GM19035 (cell line): ENCODE results near the gene NUMA1.

ENCODE experiments used
- ATAC-seq: cut with Tn5 transposase; IDR thresholded peaks from one replicate; pipeline ENCODE4 v1.9.1; 2021; ENCODE audit not compliant: unreplicated experiment

NUMA1 gene

GRCh38 chr11:72066855-72067254 is 13.5 kb downstream of the NUMA1 start:
- ATAC-seq: no peak

DNA sequence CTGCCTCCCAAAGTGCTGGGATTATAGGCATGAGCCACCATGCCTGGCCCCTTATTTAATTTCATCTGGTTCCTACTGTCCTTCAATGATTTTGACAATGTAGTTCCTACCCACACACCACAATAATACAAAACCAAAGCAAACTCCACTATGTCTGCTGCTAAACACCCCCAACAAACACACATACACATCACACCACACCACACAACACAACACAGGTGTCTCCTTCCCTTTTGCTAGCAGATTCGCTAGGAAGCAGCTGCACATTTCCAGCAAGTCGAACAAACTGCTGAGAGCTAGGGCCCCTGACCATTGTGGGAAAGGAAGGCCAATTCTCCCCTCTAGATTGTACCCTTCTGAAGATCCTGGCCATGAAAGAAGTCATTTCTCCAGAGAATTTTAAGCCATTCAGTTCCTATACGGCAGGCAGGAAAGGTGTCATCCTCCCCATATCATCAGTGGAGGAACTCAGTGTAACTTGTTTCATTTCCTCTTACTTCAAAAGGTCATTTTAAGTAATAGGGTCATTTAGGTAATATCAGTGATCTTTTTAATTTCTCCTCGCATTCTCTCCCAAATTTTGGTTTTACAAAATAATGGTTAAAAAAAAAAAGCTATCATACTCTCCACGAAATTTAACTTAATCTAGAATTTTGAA is 18.5 kb downstream of the NUMA1 start:
- ATAC-seq: no peak

- ATAC-seq: no peak
Measured at GRCh38 chr11:72058416-72059034, 21.8 kb downstream of the NUMA1 start.

DNA sequence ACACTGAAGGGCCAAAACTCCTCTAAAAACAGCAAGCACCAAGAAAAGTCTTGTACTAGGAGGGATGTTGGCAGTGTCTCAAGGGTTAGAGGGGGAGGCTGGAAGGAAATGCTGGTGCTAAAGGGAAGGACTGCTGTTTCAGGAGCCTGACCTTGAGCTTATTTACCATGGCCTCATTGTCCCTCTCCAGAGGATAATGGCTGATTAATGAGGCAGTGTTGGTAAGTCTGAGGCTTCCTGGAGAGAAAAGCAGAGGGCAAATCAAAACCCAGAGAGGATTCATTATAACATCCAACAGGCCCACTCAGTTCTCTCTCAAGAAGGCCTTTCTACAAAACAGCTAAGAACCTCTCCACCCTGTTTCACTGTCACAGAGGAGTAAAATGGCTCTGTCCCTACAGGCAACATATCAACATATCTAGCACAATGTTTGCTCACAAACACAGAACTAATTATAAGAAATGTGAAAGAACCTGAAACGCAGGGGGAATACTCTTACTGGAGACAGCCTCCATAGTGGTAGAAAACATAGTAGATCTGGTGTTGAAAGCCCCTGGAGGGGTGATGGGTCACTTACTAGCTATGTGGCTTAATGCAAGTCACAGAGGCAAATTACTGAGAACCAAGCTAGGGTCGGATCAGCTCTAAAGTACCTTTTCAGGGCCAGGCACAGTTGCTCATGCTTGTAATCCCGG is 31.4 kb downstream of the NUMA1 start:
- no peak for ATAC-seq

DNA sequence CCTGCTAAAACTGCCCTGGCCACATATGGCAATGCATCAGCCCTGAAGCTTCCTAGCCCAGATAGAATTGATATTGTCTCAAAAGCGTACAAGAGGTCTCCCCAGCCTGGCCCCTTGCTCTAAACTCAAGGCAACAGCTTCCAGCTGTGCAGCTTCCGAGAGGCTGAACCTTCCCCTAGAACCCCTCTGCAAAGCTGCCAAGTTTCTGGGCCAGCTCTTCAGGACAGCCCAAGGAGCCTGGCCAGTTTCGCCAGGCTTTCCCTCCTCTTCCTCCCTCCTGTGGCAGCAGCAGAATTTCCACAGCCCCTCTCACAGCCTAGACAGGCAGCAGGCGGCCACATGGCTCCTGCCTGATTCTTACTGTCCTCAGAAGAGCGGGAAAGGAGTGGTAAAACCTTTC is 34.5 kb downstream of the NUMA1 start:
- no peak for ATAC-seq

GRCh38 chr11:72042064-72042745 is 38.1 kb downstream of the NUMA1 start:
- no peak for ATAC-seq

- ATAC-seq: no peak
Measured at GRCh38 chr11:72041364-72042063, 38.8 kb downstream of the NUMA1 start.

DNA sequence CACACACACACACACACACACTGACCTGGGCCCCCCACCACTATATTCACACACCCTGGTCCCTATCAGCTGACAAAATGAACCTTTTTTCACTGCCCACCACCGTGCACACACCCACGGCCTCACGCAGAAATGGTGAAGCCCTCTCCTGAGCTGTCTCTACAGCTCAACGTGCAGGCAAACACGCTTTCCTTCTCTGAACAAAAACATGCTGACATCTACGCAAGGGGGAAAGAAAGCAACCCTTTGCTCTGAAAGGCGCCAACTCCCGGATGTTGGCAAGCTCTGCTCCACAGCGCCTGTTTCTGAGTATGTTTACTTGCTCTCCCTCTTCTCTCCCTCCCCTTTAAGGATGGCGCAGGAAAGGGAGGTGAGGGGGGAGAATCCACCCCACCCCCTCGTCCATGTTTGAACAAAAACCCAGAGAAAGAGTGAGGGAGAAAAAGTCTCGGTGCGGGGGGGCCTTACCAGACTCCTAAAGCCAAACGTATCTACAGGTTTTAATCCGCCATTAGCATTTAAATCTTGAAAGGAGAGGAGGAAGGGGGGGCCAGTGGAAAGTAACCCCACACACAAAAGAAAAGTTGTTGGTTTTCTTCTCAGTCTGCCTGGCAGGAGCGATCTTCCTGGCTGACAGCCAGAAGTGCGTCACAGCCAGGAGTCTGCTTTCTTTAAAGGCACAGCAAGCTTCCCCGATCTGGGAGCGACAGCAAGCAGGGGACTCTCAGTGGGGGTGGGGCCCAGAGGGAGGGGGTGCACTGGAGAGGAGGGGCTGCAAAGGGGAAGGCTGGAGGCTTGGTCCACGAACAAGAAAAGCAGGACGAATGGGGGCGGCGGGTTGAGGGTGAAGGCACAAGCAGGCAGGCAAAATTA is 39.6 kb downstream of the NUMA1 start:
- no peak for ATAC-seq

DNA sequence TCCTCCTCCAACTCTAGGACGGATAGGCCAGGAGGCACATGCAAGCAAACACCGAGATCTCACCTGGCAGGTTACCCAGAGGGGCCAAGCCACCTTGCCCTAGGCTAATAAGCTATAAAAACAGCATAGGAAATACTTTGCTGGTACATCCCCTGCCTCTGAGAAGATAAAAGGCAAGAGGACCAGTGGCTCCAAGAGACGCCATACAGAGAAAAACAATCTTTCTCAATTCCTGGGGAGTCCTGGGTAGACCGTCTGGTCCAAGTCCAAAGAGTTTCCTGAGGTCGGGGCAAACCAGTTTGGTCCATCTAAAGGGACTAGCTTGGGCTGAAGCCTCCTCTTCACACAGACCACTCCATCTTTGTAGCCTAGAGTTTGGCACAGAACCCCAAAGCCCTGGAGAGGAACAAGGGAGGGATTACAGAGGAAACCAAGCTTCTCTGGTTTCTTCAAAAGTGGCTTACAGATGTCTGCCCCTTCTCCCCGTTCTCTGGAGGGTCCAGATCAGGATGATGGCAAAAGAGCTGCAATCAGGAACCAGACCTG is 40.4 kb downstream of the NUMA1 start:
- no peak for ATAC-seq

- no peak for ATAC-seq
Measured at GRCh38 chr11:72039031-72039855, 41.1 kb downstream of the NUMA1 start.

GRCh38 chr11:72038491-72038890 is 41.9 kb downstream of the NUMA1 start:
- ATAC-seq: no peak

- no peak for ATAC-seq
Measured at GRCh38 chr11:72037554-72038311, 42.6 kb downstream of the NUMA1 start.

GRCh38 chr11:72036687-72037086 is 43.7 kb downstream of the NUMA1 start:
- ATAC-seq: no peak

GRCh38 chr11:72030472-72031045 is 49.8 kb downstream of the NUMA1 start:
- ATAC-seq: no peak

DNA sequence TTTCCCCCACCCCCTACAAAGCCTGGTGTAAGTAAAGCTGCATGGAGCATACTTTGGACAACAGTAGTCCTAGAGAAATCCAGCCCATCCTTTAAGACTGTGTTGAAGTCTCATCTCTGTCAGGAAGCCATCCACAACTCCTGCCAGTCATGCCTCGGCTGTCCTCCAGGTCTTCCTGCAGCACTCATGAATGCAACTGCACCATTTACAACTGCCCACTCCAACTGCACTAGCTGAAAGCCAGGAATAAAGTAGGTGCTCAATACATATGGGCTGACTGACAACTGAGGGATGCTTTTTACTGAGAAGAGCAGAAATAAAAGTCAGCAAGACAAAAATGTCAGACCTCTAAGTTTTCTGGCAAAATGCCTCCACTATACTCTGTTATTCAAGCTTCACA is 54.3 kb downstream of the NUMA1 start:
- no peak for ATAC-seq

GRCh38 chr11:72024069-72024754 is 56.1 kb downstream of the NUMA1 start:
- no peak for ATAC-seq

GRCh38 chr11:72023335-72023734 is 57.0 kb downstream of the NUMA1 start:
- ATAC-seq: no peak
